HG02970 (cell line): ENCODE data around the gene ZNF44.
"Not testable (repeated sequence)": the region's sequence is repeated elsewhere in the genome, so short reads cannot be mapped to it uniquely, and the experiment has no call there.

Experiments
- ATAC-seq: cut with Tn5 transposase; IDR thresholded peaks from one replicate; pipeline ENCODE4 v1.9.1; 2021; ENCODE audit warnings: mild to moderate bottlenecking, moderate library complexity, moderate number of reproducible peaks; ENCODE audit not compliant: unreplicated experiment, low FRiP score

ZNF44 gene

GRCh38 chr19:12294249-12295158 is at the start of gene ZNF44:
Gene ZNF44, minus strand, starts transcription at chr19:12294883. Its CDS starts 189 bp downstream, at chr19:12294694.
- ATAC-seq: peak; percentile 71

DNA sequence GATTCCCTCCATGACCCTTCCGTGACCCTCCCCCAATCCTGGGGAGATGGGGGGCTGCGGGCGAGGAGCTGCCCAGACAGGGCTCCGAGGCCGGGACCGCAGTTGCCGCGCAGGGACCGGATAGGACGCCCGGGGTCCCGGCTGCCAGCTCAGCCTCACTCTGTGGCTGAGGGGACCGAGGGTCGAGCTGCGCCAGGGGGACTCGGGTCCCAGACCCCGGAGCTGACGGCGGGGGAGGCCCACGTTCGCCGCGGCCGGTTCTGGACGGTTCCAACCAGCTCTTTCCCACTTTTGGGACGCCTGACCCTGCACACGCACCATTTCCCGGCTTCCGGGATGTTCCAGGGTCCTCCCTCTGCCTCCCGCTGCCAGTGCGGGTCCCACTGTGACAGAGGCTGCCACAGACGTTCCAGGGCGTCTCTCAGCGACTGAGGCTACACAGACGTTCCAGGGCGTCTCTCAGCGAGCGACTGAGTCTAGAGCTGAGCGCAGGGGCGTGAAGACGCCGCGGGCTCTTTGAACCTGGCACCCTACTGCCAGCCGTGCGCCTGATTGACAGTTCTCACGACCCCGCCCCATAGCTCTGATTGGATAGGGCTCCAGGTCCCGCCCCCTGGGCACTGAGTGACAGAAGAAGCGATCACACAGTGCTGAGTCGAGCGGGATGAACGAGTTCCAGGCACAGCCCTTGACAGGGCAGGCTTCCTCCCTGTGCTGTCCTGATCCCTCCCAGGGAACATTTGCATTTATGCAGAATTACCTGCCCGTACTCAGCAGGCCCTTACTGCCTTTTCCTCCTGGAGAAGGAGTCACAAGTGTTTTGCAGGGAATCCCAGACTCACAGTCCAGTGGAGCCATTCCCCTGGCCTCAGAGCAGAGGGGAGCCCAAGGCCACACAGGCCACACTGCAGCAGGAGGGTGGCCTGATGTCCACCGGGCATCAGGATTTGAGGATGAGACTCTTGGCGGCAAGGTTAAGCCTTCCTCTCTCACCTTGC is 38.8 kb upstream of the ZNF44 start, which contains the start of gene ZNF563:
Gene ZNF563, minus strand, starts transcription at position 472 of the 998 bp plus-strand sequence. Its CDS starts 151 bp downstream, at position 321.
- ATAC-seq: peak; percentile 91

DNA sequence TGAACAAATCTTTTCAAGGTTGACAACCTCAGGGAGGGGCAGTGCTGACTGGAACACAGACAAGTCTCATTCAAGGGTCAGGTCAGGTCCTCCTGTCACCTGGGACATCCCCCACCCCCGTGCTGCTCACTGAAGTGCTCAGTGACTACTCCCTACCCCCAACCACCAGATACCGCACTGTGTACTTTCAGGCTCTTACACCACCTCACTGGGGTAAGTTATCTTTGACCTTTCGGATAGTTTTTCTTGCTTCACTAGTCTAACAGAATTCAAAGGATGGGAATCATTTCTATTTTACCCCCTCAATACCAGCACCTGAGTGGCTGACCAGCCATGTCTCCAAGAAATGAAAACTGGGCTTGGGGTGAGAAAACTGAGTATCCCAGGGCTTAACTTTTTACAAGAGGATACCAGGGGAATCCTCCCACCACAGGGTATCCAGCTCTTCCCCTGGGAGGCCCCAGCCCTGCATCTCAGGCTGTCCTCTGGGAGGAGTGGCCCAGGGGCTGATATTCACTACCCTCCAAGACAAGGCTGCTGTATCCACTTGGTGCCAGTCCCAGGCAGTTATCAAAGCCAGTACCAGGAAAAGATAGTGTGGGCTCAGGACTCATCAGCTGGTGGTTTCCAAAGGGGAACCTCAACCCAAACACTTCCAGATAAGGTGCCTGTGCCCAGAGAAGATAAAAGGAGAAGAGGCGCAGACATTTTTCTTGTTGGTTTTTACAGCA is 36.7 kb upstream of the ZNF44 start:
- ATAC-seq: no peak

GRCh38 chr19:12330340-12330739 is 35.7 kb upstream of the ZNF44 start:
- no peak for ATAC-seq

GRCh38 chr19:12325690-12326089 is 31.0 kb upstream of the ZNF44 start:
- no peak for ATAC-seq

DNA sequence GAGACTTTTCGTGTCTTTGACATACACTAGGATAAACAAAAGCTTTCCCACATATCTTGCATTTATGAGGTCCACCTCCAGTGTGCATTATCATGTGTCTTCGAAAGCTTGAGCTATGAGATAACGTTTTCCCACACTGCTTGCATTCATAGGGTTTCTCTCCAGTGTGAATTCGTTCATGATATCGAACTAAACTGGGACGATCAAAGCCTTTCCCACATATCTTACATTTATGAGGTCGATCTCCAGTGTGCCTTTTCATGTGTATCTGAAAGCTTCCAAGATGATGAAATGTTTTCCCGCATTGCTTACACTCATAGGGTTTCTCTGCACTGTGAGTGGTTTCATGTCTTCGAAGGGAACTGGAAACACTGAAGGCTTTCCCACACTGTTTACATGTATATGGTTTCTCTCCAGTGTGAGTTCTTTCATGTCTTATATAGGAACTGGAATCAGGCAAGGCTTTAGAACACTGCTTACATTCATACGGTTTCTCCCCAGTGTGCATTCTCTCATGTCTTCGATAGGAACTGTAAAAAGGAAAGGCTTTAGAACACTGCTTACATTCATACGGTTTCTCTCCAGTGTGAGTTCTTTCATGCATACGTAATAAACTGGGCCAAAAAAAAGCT is 24.2 kb upstream of the ZNF44 start:
- no peak for ATAC-seq

- ATAC-seq: no peak
These were observed 19.9 kb upstream of the ZNF44 start for GRCh38 chr19:12314553-12314952.

DNA sequence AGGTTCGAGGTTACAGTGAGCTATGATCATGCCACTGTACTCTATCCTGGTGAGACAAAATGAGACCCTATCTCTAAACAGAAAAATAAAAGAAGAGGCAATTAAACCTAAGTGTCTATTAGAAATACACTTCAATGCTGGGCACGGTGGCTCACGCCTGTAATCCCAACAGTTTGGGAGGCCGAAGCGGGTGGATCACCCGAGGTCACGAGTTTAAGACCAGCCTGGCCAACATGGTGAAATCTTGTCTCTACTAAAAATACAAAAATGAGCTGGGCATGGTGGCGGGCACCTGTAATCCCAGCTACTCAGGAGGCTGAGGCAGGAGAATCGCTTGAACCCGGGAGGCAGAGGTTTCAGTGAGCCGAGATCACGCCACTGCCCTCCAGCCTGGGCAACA is 14.2 kb upstream of the ZNF44 start:
- not testable (repeated sequence) for ATAC-seq

DNA sequence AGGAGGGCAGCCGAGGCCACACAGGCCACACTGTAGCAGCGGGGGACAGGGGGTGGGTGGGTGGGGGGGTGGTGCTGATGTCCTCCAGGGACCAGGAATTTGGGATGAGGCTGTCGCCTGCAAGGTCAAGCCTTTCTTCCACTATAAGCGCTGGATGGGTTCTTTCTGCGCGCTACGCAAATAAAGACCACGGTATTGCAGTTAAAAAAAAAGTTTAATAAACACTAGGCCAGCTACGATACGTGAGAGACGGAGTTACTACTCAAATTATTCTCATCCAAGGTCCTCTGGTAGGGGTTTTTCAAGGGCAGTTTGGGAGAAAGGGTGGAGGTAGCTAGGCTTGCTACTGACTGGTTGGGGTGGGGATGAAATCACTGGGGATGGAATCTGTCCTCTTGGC is 508 bp upstream of the ZNF44 start:
- ATAC-seq: no peak

- ATAC-seq: peak; percentile 31
These were observed 870 bp downstream of the ZNF44 start for GRCh38 chr19:12293777-12294248.

GRCh38 chr19:12289790-12290065 is 5.0 kb downstream of the ZNF44 start:
- ATAC-seq: no peak

- no peak for ATAC-seq
These were observed 6.7 kb downstream of the ZNF44 start for GRCh38 chr19:12287958-12288500.

GRCh38 chr19:12284631-12285030 is 10.1 kb downstream of the ZNF44 start:
- ATAC-seq: no peak

DNA sequence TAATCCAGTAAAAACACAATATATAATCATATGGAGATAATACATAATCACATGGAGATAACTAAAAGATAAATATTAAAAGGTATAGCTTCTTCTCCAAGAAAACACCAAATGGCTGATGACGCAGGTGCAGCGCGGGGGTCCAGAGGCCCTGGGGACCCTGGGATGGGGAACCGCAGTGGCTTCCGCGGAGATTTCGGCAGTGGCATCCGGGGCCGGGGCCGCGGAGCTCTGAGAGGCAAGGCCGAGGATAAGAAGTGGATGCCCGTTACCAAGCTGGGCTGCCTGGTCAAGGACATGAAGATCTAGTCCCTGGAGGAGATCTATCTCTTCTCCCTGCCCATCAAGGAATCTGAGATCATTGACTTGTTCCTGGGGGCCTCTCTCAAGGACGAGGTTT is 10.5 kb downstream of the ZNF44 start:
- no peak for ATAC-seq

DNA sequence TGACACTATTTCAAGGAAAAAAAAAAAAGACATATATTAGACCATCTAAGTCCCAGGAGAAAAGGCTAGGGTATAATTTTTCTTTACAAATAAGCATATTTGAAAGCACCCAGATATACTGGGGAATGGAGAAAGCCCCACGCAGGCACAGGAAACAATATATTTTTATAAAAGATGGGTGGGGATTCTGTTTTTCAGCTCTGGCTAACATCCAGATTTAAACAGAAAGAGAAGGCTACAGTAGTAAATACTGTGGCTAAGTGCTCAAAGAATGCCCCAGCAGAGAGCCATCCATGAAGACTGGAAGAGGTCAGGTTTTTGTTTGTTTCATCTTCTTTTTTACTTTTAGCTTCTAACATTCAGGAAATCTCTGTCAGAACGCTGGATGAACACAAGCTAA is 16.0 kb downstream of the ZNF44 start:
- no peak for ATAC-seq

DNA sequence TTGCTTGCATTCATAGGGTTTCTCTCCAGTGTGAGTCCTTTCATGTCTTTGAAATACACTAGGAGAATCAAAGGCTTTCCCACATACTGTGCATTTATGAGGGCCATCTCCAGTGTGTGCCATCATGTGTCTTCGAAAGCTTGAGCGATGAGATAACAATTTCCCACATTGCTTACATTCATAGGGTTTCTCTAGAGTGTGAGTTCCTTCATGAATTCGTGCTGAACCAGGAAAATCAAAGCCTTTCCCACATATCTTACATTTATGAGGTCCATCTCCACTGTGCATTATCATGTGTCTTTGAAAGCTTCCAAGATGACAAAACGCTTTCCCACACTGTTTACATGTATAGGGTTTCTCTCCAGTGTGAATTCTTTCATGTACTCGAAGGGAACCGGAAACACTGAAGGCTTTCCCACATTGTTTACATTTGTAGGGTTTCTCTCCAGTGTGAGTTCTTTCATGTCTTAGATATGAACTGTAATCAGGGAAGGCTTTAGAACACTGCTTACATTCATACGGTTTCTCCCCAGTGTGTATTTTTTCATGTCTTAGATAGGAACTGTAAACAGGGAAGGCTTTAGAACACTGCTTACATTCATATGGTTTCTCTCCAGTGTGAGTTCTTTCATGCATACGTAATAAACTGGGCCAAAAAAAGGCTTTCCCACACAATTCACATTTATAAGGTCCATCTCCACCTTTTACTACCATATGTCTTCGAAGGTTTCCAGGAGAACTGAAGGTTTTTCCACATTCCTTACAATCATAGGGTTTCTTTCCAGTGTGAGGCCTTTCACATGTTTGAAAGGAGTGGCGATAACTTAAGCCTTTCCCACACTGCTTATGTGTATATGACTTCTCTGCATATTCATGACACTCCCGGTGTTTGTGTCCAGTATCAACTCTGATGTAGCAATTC is 21.4 kb downstream of the ZNF44 start:
- no peak for ATAC-seq

DNA sequence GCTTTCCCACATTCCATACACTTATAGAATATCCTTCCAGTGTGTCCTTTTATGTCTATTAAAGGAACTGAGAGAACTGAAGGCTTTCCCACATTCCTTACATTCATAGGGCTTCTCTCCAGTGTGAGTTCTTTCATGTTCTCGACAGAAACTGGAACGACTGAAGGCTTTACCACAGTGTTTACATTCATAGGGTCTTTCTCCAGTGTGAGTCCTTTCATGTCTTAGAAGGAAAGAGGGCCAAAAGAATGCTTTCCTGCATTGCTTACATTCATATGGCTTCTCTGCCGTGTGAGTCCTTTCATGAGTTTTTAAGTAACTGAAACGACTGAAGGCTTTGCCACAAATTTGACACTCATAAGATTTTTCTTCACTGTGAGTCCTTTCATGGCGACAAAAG is 22.3 kb downstream of the ZNF44 start:
- ATAC-seq: no peak

DNA sequence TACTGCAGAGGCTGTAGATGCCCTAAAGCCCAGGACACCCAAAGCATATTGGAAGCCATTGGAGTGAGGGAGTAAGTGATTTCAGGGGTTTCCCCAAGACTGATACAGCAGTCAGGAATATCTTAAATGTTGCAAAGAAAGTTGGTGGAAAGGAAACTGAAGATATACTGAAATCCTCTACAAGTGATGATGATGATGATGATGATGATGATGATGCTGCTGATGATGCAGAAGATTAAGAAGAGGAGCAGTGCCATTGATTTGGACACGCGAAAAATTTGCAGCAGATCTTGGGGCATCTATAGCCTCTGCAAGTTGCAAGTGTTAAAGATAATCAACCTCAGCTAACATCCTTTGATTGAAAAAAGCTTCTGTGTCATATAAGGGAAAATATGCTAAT is 23.8 kb downstream of the ZNF44 start:
- ATAC-seq: no peak
